ENCODE results near the gene MT2A. TPM values are rescaled to one million over a fixed set of nuclear protein-coding genes. Genes with fewer than 3 reads are reported as not detected.

Gene MT2A
- total and polyA plus RNA-seq, 2 of the 13 experiments (the other 11 are each of a cell fraction or from before 2014, with no cell fraction given): 135 to 371 TPM

DNA sequence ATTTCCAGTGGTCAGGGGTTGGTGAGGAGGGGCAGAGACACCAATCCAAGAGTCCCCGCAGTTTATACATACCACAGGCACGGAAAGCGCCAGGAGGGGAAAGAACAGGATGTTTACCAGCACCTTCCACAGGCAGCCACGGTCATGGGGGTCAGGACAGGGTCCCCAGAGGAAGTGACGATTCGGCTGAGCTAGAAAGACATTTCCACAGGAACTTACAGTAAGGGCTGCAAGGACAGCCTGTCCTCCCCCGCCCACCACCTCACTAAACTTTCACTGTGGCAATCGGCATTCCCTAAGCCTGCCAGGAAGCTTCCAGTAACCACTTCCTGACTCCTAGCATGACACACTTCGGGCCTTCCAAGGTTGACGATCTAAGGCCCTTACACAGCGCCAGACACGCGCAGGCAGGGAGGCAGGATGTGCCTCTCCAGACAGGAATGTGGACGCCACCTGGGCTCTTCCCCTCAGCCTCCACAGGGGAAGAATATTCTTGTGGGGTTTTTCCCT, 1.2 kb upstream of the MT2A start (continued):
- TF ChIP-seq, protein P1, sequence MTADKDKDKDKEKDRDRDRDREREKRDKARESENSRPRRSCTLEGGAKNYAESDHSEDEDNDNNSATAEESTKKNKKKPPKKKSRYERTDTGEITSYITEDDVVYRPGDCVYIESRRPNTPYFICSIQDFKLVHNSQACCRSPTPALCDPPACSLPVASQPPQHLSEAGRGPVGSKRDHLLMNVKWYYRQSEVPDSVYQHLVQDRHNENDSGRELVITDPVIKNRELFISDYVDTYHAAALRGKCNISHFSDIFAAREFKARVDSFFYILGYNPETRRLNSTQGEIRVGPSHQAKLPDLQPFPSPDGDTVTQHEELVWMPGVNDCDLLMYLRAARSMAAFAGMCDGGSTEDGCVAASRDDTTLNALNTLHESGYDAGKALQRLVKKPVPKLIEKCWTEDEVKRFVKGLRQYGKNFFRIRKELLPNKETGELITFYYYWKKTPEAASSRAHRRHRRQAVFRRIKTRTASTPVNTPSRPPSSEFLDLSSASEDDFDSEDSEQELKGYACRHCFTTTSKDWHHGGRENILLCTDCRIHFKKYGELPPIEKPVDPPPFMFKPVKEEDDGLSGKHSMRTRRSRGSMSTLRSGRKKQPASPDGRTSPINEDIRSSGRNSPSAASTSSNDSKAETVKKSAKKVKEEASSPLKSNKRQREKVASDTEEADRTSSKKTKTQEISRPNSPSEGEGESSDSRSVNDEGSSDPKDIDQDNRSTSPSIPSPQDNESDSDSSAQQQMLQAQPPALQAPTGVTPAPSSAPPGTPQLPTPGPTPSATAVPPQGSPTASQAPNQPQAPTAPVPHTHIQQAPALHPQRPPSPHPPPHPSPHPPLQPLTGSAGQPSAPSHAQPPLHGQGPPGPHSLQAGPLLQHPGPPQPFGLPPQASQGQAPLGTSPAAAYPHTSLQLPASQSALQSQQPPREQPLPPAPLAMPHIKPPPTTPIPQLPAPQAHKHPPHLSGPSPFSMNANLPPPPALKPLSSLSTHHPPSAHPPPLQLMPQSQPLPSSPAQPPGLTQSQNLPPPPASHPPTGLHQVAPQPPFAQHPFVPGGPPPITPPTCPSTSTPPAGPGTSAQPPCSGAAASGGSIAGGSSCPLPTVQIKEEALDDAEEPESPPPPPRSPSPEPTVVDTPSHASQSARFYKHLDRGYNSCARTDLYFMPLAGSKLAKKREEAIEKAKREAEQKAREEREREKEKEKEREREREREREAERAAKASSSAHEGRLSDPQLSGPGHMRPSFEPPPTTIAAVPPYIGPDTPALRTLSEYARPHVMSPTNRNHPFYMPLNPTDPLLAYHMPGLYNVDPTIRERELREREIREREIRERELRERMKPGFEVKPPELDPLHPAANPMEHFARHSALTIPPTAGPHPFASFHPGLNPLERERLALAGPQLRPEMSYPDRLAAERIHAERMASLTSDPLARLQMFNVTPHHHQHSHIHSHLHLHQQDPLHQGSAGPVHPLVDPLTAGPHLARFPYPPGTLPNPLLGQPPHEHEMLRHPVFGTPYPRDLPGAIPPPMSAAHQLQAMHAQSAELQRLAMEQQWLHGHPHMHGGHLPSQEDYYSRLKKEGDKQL (CRISPR knock-in tag; IDR thresholded peaks at IDR 0.05; ENCODE audit: low read depth): no peak
- TF ChIP-seq NRL (CRISPR knock-in tag; IDR thresholded peaks at IDR 0.05; ENCODE audit: borderline replicate concordance) (peak; percentile 90), ZNF460 (CRISPR knock-in tag; IDR thresholded peaks at IDR 0.05; ENCODE audit: borderline replicate concordance) (no peak), ZNF709 (CRISPR knock-in tag; IDR thresholded peaks at IDR 0.05) (peak; percentile 29; the same call in 1 of the 2 replicates), ZNF720 (CRISPR knock-in tag; IDR thresholded peaks at IDR 0.05) (no peak), SRF (IDR thresholded peaks at IDR 0.05; ENCODE audit: low read depth, low read length) (no peak), ISL2 (CRISPR knock-in tag; IDR thresholded peaks at IDR 0.05) (peak; percentile 71), SNRNP70 (IDR thresholded peaks at IDR 0.05; ENCODE audit: low read depth, low read length) (no peak), TAF15 (IDR thresholded peaks at IDR 0.05; ENCODE audit: low read depth, low read length, poor library complexity, severe bottlenecking) (no peak), RAD51 (IDR thresholded peaks at IDR 0.05; ENCODE audit: borderline replicate concordance) (no peak), ZNF235 (CRISPR knock-in tag; IDR thresholded peaks at IDR 0.05; ENCODE audit: borderline replicate concordance) (0 out of 2 replicates have a peak, but pooled peaks have one; percentile 19), ZNF501 (CRISPR knock-in tag; IDR thresholded peaks at IDR 0.05) (peak; percentile 50; the same call in 1 of the 2 replicates), YEATS2 (CRISPR knock-in tag; IDR thresholded peaks at IDR 0.05; ENCODE audit: borderline replicate concordance) (peak; percentile 47)
- TF ChIP-seq, protein P2, sequence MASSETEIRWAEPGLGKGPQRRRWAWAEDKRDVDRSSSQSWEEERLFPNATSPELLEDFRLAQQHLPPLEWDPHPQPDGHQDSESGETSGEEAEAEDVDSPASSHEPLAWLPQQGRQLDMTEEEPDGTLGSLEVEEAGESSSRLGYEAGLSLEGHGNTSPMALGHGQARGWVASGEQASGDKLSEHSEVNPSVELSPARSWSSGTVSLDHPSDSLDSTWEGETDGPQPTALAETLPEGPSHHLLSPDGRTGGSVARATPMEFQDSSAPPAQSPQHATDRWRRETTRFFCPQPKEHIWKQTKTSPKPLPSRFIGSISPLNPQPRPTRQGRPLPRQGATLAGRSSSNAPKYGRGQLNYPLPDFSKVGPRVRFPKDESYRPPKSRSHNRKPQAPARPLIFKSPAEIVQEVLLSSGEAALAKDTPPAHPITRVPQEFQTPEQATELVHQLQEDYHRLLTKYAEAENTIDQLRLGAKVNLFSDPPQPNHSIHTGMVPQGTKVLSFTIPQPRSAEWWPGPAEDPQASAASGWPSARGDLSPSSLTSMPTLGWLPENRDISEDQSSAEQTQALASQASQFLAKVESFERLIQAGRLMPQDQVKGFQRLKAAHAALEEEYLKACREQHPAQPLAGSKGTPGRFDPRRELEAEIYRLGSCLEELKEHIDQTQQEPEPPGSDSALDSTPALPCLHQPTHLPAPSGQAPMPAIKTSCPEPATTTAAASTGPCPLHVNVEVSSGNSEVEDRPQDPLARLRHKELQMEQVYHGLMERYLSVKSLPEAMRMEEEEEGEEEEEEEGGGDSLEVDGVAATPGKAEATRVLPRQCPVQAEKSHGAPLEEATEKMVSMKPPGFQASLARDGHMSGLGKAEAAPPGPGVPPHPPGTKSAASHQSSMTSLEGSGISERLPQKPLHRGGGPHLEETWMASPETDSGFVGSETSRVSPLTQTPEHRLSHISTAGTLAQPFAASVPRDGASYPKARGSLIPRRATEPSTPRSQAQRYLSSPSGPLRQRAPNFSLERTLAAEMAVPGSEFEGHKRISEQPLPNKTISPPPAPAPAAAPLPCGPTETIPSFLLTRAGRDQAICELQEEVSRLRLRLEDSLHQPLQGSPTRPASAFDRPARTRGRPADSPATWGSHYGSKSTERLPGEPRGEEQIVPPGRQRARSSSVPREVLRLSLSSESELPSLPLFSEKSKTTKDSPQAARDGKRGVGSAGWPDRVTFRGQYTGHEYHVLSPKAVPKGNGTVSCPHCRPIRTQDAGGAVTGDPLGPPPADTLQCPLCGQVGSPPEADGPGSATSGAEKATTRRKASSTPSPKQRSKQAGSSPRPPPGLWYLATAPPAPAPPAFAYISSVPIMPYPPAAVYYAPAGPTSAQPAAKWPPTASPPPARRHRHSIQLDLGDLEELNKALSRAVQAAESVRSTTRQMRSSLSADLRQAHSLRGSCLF (CRISPR knock-in tag; IDR thresholded peaks at IDR 0.05; ENCODE audit: borderline replicate concordance): no peak
- TF ChIP-seq, protein P3, sequence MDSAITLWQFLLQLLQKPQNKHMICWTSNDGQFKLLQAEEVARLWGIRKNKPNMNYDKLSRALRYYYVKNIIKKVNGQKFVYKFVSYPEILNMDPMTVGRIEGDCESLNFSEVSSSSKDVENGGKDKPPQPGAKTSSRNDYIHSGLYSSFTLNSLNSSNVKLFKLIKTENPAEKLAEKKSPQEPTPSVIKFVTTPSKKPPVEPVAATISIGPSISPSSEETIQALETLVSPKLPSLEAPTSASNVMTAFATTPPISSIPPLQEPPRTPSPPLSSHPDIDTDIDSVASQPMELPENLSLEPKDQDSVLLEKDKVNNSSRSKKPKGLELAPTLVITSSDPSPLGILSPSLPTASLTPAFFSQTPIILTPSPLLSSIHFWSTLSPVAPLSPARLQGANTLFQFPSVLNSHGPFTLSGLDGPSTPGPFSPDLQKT (CRISPR knock-in tag; IDR thresholded peaks at IDR 0.05; ENCODE audit: borderline replicate concordance): no peak; the same call in 1 of the 2 replicates
- TF ChIP-seq, protein P4, sequence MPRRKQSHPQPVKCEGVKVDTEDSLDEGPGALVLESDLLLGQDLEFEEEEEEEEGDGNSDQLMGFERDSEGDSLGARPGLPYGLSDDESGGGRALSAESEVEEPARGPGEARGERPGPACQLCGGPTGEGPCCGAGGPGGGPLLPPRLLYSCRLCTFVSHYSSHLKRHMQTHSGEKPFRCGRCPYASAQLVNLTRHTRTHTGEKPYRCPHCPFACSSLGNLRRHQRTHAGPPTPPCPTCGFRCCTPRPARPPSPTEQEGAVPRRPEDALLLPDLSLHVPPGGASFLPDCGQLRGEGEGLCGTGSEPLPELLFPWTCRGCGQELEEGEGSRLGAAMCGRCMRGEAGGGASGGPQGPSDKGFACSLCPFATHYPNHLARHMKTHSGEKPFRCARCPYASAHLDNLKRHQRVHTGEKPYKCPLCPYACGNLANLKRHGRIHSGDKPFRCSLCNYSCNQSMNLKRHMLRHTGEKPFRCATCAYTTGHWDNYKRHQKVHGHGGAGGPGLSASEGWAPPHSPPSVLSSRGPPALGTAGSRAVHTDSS (CRISPR knock-in tag; conservative IDR thresholded peaks at IDR 0.05): 0 out of 2 replicates have a peak, but pooled peaks have one; percentile 32
